IPS-NIHi11 (cell line): ENCODE measurements around the gene HDAC8.
"Not testable (repeated sequence)": the region's sequence is repeated elsewhere in the genome, so short reads cannot be mapped to it uniquely, and the experiment has no call there.

ENCODE experiments used
- DNase-seq: peaks from one replicate; pipeline ENCODE4 v3.0.0; 2012; ENCODE audit warnings: mixed read lengths, low spot score

Gene HDAC8

DNA sequence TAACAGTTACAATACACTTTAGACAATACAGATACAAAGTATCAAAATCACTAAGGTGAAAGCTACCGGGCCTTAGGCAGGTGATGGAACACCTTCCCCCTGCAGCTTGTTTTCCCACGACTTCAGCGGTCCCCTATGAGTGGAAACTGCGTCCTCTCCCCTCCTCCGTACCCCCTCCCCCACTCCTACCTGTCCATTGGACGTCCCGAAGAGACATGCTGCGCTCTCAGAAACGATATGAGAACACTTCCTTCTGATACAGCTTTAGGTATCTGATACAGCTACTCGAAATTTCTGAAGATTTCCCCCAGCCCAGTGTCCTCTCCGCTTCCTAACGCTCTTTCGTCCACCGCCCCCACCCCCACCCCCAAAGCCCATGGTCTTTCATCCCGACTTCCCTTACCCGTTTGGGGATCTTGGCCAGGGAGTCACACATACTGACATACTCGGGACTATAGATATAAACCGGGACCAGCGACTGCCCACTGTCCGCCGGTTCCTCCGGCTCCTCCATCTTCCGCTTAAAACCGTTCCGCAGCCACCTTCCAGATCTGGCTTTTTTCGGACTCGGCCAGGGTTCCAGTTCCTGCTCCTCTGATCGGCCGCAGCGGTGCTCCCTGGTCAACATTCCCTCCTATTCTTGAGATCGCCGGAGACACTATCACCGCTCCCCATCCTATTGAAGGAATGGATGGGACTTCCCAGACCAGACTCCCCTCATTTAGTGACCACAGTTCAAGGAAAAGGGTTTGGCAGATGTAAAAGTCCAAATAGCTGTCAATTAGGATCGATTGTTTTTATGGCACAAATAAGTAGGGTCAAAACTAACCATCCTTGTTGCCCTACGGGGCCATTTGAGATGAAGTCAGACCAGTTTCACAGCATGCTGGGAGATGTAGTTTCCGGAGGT lies at the start of gene HDAC8:
Gene HDAC8 (minus strand): TSS at position 596 of the 910 bp plus-strand sequence. CDS start 82 bp downstream, at position 514.
- DNase-seq = peak; percentile 53

DNA sequence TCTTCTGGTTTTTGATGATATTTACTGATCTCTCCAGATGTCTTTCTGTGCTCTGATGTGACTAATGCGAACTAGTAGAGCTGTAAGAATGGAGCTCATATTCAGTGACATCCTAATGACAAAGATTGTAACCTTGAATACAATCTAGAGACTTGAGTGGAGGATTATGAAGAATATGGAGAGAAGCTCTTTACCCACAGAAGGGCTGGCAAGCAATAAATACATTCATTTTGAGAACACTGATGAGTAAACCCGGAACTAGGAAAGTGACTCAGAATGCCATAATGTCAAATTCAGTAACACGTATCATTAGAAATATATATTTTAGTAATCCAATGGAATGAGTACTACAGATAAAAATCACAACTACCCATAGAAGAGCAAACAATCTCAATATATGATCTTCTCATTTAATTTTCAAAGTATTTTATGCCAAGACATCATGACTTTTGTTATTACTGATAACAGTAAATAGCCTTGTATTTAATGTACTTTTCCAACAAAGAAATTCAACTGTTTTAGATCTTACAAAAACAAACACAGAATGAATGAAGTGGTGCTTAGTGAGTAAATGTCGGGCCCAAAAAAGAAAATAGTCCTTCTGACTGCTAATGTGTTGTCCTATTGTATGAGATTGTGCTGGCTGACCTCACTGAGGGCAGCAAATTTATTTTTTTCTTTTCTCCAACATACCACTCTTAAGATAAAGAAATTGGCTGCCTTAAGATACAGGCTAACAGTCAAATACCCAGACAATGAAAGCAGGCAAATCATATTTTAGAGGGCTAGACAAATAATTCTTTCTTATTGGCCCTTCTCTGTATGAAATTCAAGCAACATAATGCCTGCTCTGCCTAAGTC lies 49.2 kb upstream of the HDAC8 start:
- no peak for DNase-seq

DNA sequence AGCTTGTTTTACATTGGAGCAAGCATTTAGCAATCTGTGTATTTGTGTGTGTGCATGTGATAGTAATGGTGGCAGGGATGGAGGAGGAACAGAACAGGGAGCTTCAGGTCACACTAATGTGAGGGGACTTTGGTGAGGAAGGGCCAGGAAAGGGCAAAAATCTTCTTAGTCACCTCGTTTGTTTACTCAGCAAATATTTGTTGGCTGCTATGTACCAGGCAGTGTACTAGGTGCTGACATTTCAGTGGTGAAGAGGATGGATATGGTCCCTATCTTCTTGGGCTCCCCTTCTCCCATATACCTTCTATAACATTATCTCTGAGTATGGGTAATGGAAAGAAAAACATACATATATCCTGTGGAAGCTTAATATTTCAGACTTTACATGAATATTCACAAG lies 48.5 kb upstream of the HDAC8 start:
- no peak for DNase-seq

DNA sequence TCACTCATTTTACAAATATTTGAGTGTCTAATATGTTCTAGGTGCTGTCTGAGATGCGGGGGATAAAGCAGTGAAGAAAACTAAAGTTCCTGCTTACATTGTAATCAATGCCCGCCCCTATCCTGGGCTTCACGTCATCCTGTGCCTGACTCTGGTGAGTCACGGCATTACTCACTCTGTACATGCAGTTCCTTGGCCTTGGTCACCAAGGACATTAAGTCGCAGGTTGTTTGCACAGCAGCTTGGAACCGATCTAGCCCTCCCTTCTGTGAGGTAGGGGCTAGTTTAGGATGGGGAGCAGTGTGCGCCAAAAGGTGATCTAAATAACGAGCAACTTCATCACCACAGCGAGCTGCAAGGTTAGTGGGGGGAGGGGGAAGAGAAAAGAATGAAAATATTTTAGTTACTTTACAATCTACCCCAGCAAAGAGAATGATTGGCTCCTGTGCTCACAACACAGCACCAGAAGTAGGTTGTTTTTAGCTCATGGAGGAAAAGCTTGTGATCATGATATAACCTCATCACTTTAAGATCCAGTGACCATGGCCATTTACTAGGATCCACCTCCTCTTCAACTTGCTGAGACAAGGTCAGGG lies 48.0 kb upstream of the HDAC8 start:
- DNase-seq = peak; percentile 8

DNA sequence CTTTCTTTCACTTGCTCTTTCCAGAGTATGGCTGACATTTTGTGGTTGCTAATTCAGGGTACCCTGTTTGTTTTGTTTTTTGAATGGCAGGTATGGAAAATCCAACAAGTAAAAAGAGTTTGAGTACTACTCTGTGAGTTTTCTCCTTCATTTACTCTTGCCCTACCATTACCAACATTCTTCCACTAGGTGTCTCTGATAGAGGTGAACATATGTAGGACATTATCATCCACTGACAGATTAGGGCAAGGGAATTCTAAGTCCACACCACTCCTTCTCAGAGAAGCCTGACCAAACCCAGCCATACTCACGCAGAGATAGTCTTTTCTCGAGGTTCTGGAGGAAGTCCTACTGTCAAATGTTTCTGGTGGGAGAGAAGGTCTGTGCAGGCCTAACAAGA lies 36.7 kb upstream of the HDAC8 start:
- peak; percentile 14 for DNase-seq

DNA sequence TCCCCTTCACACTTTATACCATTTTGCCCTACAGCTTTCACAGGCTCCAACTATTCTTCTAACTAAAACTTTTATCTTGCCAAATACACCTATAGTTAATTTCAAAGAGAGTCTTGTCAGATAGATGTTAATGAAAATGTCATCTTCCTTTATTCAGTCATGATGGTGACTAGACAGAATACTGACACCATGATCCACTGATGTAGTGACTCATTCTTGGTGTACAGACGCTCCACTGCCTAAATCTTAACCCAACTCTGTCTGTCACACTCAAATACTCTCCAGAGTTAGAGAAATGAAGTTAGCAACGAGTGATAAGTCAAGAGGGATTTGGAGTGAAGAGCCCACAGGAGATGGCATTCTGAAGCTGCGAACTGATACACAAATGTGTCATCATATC lies 32.1 kb upstream of the HDAC8 start:
- no peak for DNase-seq

DNA sequence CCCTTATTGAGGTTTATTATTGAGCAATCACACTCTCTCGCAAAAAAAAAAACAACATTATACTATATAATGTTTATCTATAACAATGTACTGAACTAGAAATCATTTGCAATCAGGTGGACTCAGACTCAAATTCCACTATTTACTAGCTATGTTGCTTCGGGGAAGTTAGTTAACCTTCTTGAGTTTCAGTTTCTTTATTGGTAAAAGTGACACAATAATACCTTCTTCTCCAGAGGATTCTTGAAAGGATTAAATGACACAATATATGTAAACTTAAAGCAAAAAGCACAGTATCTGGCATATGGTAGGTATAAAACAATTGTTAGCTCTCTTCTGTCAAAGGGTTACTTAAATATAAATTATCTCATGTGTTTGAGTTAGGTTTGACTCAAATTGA lies 31.5 kb upstream of the HDAC8 start:
- no peak for DNase-seq

DNA sequence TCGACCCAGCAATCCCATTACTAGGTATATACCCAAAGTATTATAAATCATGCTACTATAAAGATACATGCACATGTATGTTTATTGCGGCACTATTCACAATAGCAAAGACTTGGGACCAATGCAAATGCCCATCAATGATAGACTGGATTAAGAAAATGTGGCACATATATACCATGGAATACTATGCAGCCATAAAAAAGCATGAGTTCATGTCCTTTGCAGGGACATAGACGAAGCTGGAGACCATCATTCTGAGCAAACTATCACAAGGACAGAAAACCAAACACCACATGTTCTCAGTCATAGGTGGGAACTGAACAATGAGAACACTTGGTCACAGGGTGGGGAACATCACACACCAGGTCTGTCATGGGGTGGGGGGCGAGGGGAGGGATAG lies 18.4 kb upstream of the HDAC8 start:
- DNase-seq = not testable (repeated sequence)

DNA sequence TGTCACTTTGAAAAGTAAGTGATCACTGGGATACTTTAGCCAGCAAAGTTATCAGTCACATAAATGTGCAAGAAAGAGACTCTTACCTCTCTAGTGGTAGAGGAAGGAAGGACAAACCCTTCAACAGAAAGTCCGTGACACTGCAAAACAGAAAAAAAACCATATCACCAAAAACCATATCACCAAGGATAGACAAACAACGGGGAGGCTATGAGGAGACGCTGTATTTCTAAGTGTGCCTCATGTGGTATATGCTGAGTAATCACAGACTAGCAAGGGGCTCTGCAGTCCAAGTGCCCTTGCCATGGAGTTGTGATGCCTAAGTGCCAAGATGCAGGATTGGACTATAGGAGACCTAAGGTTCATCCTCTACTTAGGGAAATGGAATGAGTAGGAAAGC lies 11.5 kb upstream of the HDAC8 start:
- no peak for DNase-seq

DNA sequence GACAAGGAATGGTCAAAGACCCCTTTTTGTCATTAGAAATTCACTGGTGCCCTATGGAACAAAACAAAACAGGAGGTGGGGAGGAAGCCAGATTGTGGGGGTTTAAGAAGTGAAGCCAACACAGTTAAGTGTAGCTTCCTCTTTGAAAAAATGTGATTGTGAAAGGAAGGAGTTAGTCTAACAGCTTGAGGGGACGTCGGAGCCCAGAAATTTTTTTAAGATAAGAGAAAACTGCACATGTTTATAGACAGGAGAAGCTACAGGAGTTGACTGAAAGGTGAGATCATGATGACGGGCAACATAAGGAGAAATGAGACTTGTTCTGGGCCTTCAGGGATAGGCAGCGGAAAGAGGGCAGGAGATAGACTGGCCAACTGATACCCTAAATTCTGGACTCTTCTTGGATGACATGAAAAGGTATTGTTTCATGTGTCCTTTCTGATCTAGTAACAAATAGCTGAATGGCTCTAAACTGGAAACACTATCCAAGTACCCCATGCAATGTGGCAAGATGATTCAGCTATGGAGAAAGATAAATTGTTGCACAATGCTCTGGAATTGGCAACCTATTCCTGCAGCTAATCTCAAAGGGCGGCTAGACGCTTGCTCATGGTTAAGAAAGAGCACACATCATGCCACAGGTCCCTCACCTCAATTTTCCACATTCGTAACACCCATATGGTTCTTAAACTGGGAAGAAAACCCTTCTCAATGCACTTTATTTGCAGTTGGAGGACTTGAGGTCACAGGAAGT lies 3.7 kb upstream of the HDAC8 start:
- no peak for DNase-seq

DNA sequence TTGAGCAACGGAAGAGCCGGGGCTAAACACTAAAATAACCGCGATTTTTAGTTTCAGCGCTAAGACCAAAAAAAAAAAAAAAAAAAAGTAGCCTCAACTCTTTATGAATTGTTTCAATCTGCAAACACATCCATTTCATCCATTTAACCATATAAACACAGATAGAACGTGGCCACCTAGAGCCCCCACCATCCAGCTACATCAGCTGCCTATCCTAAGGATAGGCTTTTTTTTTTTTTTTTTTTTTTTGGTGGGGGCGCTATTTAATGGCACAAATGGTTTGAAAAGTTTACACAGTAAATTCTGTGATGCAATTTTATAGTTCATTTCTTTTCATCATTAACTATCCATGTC lies 492 bp upstream of the HDAC8 start:
- no peak for DNase-seq

DNA sequence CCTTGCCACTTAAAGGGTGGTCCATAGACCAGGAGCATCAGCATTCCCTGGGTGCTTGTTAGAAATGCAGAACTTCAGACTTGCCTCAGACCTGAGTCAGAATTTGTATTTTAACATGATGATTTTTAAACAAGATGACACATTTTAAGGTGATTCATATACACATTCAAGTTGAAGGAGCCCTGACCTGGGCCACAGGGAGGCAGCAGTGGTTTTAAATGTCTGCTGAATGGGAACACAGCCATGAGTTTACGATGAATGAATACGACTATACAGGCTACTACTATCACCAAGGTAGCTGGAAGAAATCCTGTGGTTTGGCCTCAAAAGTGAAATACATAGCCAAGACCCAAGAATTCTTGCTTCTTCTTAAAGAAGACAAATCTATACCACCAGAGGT lies 2.9 kb downstream of the HDAC8 start:
- no peak for DNase-seq

DNA sequence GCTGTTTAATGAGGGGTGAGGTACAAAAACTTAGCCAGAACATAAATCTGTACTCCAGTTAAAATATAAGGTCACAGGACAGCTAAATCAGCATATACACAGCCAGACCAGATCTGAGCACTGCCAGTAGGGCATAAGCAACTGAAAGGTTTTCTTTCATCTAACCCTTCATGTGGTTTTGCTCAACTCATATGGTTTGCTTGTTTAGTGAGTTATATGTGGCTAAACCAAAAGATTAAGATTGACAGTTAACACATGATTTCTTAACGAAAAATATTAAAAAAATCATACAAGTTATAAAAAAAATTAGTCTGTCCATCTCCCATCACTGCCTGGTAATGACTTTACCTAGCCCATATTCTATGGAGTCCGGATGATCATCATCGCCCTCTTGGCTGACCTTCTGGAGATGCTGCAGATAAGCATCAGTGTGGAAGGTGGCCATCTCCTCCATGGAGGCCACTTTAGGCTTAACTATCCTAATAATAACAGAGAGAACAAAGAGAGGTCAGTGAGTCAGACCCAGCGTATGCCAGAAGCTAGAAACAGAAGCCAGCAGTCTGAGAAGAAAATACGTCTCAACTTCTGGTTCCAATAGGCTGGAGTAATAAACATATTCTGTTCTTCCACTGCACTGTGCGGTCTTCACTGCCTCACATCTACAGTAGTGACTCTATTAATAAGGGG lies 4.1 kb downstream of the HDAC8 start:
- DNase-seq = no peak

DNA sequence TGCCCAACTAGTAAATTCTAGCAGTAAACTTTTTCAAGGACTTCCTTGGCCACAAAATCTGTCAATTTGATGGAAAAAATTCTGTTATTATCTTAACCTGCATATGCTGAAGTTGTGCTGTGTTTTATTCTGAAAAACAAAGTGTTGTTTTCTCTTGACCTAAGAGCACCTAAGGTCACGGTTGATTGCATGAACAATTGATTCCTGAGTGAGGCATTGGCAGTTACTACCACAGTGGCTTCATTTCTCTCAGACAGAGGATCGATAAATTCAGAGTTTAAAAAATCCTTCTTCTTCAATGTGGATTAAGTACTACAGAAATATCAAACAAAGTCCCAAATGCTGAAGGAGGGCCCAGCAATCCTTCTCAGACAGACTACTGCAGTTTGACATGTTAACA lies 6.2 kb downstream of the HDAC8 start:
- DNase-seq = no peak

DNA sequence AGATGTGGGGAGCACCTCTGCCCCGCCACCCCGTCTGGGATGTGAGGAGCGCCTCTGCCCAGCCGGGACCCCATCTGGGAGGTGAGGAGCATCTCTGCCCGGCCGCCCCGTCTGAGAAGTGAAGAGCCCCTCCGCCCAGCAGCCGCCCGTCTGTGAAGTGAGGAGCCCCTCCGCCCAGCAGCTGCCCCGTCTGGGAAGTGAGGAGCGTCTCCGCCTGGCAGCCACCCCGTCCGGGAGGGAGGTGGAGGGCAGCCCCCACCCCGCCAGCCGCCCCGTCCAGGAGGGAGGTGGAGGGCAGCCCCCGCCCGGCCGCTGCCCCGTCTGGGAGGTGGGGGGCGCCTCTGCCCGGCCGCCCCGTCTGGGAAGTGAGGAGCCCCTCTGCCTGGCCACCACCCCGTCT lies 13.0 kb downstream of the HDAC8 start:
- DNase-seq = not testable (repeated sequence)

DNA sequence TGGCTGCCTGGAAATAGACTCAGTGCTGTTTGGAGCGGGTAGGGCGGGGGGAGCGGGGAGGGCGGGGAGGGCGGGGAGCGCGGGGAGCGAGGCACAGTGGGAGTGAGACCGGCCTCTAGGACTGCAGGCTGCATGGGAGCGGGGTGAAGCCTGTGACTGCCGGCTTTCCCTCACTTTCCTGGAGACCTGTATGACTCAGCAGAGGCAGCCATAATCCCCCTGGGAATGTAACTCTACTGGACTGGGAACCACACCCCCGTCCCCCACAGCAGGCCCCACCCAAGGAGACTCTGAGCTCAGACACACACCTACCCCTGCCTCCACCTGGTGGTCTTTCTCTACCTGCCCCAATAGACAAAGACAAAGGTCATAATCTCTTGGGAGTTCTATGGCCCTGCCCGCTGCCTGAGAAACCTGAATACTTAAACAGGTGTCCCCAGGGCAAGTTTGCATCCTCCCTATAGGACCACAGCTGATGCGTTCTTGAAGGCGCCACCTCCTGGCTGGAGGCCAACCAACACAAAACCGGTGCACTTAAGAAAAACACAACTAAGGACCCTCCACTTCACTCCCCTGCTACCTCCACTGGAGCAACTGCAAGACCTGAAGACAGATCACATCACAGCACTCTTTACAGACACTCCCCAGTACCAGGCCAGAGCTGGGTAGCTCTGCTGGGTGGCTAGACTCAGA lies 18.0 kb downstream of the HDAC8 start:
- peak; percentile 20 for DNase-seq

DNA sequence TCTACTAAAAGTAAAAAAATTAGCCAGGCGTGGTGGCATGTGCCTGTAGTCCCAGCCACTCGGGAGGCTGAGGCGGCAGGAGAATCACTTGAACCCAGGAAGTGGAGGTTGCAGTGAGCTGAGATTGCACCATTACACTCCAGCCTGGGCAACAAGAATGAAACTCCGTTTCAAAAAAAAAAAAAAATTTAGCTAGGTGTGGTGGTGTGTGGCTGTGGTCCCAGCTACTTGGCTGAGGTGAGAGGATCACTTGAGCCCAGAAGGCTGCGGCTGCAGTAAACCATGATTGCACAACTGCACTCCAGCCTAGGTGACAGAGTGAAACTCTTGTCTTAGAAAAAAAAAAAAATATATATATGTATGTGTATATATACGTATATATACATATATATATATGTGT lies 20.2 kb downstream of the HDAC8 start:
- DNase-seq = not testable (repeated sequence)

DNA sequence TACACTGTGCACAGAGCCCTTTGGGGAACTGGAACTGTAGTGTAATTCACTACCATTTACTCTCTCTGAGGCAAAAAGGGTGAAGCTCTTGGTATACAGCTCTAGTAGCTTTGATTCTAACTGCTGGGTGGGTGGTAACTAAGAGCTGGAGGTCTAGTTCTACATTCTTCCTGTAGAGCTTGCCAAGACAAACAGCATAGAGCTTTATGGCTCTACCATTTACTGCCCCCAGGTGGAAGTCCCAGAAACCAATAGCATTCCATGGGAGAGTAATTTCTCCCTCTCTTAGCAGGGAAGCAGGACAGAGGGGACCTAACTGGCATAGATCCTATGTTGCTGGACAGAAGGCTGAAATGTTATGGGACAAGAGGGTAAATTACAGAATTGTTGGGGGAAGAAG lies 26.7 kb downstream of the HDAC8 start:
- DNase-seq = peak; percentile 7

DNA sequence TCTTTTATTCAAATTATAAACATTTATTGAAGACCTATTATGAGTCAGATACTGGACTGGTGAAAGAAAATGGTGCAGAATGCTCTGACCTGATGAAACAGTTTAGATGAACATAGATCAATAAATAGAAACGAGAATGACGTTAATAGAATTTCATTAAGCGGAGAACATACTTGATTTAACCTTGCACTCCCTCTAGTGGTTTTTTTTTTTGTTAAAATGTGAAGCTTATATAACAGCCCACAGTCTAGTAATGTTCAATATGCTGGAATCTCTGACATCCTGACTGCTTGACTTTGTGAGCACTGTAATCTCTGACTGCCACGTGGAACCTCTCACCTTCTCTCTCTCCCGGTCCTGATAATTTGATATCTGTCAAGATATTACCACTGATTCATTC lies 32.3 kb downstream of the HDAC8 start:
- DNase-seq = no peak

DNA sequence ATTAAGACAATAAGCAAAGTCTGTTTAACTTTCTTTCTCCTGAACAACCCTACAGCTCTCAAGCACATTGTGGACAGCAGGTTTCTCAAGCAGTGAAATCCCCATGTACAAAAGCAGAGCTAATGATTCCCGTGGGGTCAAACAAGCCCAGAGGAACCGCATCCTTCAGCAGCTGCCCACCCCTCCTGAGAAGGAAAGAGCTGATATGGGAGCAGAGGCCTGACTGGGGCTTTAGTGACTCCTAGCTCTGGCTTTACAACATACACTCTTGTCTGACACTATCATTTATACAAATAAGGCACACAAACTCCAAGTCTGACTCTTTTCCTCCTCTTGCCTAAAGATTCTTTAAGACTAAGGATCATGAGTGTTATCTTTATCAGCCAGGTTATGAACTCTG lies 32.8 kb downstream of the HDAC8 start:
- DNase-seq = no peak

DNA sequence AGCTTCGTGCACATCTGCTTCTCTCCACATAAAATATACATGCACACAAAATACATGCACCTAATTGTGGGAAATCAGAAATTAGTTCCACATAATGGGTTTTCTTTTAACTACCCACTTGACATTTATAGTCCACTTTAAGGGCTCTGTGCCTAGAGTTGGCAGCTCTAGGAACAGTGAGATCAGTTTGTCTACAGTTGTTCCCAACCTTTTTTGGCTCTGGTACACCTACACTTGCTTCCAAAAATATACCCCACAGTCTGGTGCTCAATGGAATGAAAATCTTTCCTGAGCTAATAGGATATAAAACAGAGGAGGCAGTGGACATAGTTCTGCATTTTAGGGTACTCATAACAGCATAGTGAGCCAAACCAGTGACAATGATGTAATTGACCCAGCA lies 36.1 kb downstream of the HDAC8 start:
- DNase-seq = no peak
